ENCODE data around the gene RAB31.

GRCh38 chr18:9691235-9691634 lies 16.9 kb upstream of the RAB31 start:
- TF ChIP-seq CTCF (IDR thresholded peaks at IDR 0.05; ENCODE audit: poor library complexity) (no peak), EZH2phosphoT487 (IDR thresholded peaks at IDR 0.05; ENCODE audit: low read depth, severe bottlenecking, unreplicated experiment) (no peak), EZH2 (IDR thresholded peaks at IDR 0.05; ENCODE audit: borderline replicate concordance) (no peak)
